Heart left ventricle (tissue), 13 donors: Measurements from ENCODE around the gene TMEM179.

Source experiments
- CTCF ChIP-seq, 12 donors: fragments of 200-600 bp; sonication (generic) in 4 of 12; IDR thresholded peaks; one replicate each; pipeline versions ENCODE4 v1.5.0 to v1.8.0; 2018 to 2022; ENCODE audit warnings: antibody characterized with exemption in 12 of 12, mild to moderate bottlenecking in 5 of 12
- POLR2A ChIP-seq, 2 donors: fragments of 450-650 bp; IDR thresholded peaks; one replicate each; pipeline ENCODE4 v1.6.1; 2017; ENCODE audit warnings: antibody characterized with exemption in 2 of 2, mild to moderate bottlenecking in 2 of 2, moderate library complexity in 2 of 2
- donor health status: ischemic (EF 13 %, LVEDD 7.1; RV severe dilation, severe dysfunction).
- donor health status: DM: no; HTN: yes; CAD: no.
- donor health status: DM: no; HTN: no; CAD: no.
- donor health status: ischemic (EF 25% LVEDD 6.9; RV normal size, moderate dysfunction).
- donor health status: ischemic (EF 25% LVEDD 5.7; RV mildly dilated, moderate dysfunction).
- donor health status: ischemic (EF 35%, LVEDD 5.7; RV mildly dilated, moderate dysfunction).
- donor health status: nonischemic (EF 11% LVEDD 7.7; RV severe dilation, severe dysfunction).
- donor health status: DM: yes; HTN: yes; CAD: no.
- donor health status: PGD.
- donor health status: ischemic (EF 29% LVEDD 5.4; RV normal size, mild dysfunction).
- donor health status: nonischemic (EF 23%, LVEDD 6.1; RV moderate dilation, normal function).

- no peak for TF ChIP-seq CTCF (IDR thresholded peaks at IDR 0.05)
- TF ChIP-seq POLR2A (IDR thresholded peaks at IDR 0.05) = no peak
These were observed 52.5 kb downstream of the TMEM179 start for GRCh38 chr14:104551851-104552737.
